HG02973 (cell line): ENCODE data around the gene IMPDH2.

Experiments used
- ATAC-seq: cut with Tn5 transposase; IDR thresholded peaks from one replicate; pipeline ENCODE4 v1.9.1; 2021; ENCODE audit warnings: moderate library complexity; ENCODE audit not compliant: unreplicated experiment

IMPDH2 gene

DNA sequence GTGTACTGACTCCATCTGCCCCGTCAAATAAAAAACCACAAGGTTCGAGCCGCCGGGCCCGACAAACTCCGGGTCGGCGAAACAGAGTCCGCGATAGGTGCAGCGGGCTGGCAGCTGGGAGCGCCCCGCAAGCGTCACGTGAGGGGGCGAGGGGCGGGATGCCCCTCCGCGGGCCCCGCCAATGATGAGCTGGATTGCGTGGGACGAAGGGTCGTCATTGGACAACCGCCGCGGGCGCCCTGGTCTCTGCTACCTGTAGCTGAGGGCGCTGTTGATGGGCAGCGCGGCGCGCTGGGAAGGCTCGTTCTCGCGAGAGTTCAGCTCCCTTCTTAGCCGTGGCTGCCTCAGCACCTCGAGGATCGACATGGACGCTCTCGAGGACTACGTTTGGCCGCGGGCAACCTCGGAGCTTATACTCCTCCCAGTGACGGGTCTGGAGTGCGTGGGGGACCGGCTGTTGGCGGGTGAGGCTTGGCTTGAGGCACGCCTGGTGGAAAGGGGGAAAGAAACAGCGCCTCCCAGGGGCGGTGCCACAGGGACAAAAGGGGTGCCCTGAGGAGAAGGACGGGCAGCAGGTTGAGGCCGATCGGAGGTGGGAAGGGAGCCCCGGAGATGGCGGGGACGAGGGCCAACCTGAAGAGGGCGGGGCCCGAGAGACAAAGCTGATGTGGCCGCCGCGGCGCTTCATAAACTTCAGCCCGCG, 22.0 kb downstream of the IMPDH2 start, which contains the start of gene WDR6:
TSS of gene WDR6 (plus strand) at position 324 of the 703 bp plus-strand sequence. CDS start at position 365, 41 bp downstream.
- ATAC-seq: peak; percentile 85

DNA sequence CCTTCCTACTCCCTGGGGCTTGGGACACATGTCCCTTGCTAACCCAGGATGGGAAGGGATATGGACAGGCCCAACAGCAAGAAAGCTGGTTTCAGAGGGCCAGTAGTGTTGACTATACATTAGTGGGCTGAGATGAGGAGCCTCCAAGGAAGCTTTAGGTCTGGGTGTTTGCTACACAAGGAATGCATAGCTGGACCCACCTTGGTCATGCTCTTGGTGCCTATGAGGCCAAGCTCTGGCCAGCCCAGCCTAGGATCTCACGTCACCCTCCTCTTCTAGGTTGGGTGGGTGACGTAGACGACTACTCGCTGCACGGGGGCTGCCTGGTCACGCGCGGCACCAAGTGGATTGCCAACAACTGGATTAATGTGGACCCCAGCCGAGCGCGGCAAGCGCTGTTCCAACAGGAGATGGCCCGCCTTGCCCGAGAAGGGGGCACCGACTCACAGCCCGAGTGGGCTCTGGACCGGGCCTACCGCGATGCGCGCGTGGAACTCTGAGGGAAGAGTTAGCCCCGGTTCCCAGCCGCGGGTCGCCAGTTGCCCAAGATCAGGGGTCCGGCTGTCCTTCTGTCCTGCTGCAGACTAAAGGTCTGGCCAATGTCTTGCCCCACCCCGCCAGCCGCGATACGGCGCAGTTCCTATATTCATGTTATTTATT, 22.7 kb downstream of the IMPDH2 start:
- ATAC-seq: no peak

DNA sequence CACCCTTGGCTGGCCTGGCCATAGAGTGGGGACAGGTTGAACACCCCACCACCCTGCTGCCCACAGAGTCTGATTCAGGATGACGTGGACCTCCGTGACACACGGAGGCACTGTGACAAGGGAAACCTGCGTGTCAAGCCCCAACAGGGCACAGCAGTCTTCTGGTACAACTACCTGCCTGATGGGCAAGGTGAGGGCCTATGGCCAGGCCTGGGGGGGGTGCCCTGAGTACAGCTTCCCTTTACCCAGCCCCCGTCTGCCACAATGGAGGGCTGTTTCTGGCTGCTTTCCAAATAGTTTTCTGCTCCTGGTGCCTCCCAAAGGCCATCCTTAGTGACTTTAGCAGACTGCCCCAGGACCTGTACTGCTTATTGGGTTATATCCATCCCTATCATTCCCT, 23.2 kb downstream of the IMPDH2 start:
- ATAC-seq: no peak

DNA sequence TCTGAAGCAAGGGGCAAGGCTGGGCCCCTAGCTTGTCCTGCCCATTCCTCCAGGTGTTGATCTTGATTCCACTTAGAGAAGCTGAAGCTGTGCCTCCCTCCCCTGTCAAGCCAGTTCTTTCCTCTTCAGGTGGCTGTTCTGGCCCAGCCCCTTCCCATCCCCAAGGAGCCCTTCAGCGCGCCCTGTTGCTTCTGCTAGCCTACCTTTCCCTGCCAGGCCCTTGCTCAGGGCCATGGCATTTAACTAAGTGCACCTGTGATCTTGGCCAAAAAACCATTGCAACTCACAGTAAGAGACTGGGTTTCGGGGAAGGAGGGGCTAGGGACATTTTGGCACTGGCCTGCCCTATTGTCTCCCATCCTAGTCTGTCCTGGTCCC, 23.9 kb downstream of the IMPDH2 start:
- ATAC-seq: no peak

DNA sequence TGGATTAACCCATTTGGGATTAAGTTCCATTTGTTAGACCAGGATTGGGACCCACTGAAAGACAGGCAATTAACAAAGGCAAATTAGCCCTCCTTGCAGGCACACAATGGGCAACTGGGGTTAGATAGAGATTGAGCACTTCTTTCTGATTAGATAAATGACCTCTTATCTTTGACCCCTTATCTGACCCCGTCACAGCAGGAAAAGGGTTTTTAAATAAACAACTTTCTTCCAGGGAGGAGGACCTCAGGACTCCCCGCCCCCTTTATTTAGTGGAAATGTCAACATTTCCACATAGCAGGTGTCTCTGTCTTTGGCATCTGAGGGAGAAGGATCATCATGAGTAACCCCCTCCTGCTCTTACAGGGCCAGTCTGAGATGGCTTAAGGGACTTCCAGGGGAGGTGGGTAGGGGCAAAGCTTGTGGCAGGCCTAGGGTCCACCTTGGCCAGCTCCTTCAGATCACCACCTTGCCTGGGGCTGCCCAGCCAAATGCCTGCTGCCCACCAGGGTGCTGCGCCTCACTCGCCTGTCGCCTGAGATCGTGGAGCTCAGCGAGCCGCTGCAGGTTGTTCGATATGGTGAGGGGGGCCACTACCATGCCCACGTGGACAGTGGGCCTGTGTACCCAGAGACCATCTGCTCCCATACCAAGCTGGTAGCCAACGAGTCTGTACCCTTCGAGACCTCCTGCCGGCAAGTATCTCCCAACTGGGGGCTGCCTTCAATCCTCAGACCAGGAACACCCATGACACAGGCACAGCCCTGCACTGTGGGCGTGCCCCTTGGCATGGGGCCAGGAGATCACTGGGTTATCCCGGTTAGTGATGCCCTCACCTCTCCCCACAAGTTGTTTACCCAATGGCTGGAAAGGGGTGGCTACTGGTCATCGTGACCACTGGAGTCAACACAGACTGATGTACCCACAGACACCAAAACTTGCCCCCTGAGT, 24.6 kb downstream of the IMPDH2 start:
- no peak for ATAC-seq

- no peak for ATAC-seq
Observed at GRCh38 chr3:49001155-49001554, 28.0 kb downstream of the IMPDH2 start.

- no peak for ATAC-seq
Observed at GRCh38 chr3:48999085-48999858, 29.9 kb downstream of the IMPDH2 start.

DNA sequence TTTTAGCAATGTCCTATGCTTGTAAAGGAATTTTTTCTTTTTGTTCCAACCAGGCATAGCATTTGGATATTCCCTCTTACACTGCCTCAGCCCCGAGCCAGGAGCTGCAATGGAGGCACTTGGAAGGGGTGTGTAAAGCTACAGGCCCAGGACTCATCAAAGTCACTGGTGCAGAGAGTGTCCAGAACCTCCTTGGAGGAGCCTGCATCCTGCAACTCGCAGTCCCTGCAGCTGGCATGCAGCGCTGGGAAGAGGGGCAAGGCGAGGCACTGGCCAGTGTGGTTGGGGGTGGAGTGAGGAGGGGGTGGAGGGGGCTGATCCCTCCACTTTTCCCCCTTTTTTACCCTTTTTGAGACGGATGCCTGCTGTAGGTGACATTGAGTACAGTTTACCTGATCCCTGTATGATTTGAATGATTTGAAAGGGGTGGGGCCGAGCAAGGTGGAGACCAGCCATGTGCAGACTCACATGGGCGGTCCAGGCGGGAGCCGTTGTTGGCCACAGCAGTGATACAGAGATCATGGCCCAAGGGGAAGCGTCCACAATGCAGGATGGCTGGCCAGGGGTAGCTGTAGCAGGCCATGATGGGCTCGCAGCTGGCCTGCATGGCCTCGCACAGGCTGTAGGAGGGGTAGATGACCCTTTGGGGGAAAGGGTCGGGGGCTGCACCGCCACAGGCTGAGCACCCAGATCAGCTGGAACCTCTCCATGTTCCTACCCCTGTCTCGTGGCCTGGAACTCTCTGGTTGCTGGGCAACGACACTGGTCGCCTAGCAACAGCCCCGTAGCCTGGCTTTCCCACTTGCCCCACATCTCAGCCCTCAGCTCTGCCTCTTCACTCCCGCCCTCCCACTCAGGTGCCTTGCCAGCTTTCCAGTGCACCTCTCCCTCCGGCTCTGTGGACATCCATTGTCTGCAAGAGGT, 31.2 kb downstream of the IMPDH2 start:
- no peak for ATAC-seq

DNA sequence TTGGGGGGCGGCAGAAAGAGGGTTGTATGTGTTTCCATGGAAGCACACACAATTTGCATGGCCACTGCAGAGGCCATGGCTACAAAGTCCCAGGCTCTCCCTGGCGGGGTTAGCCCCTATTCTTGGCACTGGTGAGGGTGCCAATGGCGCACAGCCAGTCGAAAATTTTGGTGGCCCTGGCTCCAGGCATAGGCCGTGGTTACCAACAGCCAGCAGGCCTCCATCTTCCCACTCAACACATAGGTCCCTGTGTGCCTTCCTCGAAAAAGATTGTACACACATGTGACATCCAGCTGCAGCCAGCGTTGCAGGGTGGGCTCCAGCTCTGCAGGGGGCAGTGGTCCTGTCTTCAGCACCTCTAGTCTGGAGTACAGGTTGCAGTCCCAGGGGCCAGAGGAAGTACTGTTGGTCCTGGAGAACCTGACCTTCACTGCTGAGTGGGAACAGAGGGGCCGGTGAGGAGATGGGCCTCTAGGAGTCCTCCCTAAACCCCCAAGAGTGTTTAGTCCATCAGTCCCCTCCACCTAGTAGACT, 32.0 kb downstream of the IMPDH2 start:
- no peak for ATAC-seq

DNA sequence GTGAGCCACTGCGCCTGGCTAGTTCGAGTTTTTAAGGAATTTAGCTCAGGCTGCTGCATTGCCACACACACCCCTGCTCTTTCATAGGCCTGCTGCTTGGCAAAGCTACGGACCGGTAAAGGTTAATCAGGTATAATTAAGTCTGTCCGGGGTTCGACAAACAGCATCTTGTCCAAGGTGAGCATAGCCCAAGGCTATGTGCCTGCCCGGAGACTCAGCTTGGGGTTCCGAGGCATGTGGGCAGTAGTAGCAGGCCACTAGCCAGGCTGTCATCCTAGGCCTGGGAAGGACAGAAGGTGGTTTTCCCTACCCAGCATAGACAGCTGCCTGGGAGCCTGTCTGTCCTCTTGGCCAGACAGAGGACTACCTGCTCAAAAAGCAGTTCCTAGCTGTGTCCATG, 32.6 kb downstream of the IMPDH2 start:
- ATAC-seq: no peak

DNA sequence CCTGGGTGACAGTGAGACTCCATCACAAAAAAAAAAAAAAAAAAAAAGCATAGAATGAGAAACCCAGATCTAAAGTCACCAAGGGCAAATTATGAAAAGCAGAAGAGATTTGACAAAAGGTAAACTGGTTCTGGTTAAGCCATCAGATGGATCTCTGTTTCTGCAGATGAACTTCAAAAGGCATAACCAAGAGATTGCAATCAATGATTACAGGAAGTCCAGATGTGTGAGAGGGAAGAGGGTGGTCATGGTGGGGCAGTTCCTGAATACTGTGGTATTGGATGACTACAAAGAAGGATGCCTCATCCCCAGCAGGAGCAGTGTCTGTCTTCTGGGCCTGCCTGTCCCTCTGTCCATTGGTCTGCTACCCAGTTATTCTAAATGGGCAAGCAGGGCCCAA, 35.4 kb downstream of the IMPDH2 start:
- ATAC-seq: no peak

DNA sequence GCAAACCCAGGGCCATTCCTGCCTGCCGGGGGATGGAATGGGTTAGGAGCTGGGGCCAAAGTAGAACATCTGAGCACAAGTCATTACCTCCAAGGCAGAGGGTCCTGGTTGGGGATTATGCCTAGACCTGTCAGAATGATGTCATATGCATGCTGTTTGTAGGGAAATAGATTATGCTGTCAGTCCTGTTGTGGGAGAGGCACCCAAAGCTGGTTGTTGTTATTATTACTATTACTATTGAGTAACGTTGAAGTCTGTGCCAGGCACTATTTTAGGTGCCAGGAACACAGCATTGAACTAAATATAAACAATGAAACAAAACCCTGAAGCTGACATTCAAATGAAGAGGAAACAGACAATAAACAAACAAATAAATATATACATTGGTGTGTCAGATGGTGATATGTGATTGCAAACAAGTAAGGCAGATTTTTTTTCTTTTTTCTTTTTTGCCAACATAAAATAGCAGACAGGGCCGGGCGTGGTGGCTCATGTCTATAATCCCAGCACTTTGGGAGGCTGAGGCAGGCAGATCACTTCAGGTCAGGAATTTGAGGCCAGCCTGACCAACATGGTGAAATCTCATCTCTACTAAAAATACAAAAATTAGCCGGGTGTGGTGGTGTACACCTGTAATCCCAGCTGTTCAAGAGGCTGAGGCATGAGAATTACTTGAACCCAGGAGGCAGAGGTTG, 37.2 kb downstream of the IMPDH2 start:
- ATAC-seq: no peak

- no peak for ATAC-seq
Observed at GRCh38 chr3:48990636-48991469, 38.3 kb downstream of the IMPDH2 start.

DNA sequence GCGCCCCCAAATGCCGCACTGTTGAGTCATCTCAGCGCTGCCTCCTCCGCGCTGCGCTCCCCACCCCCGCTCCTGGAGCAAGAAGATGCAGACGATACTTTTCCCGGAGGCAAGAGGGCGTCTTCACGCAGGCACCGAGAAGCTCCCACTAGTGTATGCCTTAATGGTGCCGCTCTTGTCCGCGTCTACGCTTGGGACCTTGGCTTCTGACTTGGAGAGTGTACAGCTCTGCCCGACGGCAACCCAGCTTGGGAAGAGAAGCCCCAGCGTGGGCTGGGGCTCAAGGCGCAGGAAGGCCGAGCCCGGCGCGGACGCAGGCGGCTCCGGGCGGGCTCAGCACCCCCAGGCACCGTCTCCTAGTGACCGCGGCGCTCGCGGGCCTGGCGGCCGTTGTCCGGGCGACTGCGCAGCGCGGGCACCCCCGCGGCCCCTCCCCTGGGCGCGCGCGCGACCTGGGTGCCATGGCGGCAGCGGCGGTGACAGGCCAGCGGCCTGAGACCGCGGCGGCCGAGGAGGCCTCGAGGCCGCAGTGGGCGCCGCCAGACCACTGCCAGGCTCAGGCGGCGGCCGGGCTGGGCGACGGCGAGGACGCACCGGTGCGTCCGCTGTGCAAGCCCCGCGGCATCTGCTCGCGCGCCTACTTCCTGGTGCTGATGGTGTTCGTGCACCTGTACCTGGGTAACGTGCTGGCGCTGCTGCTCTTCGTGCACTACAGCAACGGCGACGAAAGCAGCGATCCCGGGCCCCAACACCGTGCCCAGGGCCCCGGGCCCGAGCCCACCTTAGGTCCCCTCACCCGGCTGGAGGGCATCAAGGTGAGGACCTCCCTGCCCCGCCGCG, 39.2 kb downstream of the IMPDH2 start, which contains the start of gene P4HTM:
TSS of gene P4HTM (plus strand) at position 446 of the 840 bp plus-strand sequence. CDS start at position 462, 16 bp downstream.
- ATAC-seq: peak; percentile 47

GRCh38 chr3:48989126-48989795, 39.9 kb downstream of the IMPDH2 start:
- ATAC-seq: no peak

- ATAC-seq: no peak
Observed at GRCh38 chr3:48985831-48986376, 43.3 kb downstream of the IMPDH2 start.
